Aorta (tissue), 5 donors: Measurements from ENCODE around the gene IGLL1. TPM values are rescaled to one million over a fixed set of nuclear protein-coding genes. Genes with fewer than 3 reads are reported as not detected.

ENCODE experiments used
- ATAC-seq: fragments of 200-7000 bp; cut with Tn5 transposase; one replicate; pipeline ENCODE4 v1.9.1; 2022; ENCODE audit warnings: moderate library complexity; ENCODE audit not compliant: low FRiP score
- DNase-seq, 2 donors: peaks; one replicate each; pipeline ENCODE4 v3.0.0-alpha.2; 2020
- H3K27ac ChIP-seq, 2 donors: one replicate each; pipeline ENCODE4 v1.5.1; 2013; ENCODE audit warnings: low read length in 2 of 2, mild to moderate bottlenecking in 2 of 2, moderate library complexity in 2 of 2, control low read depth in 1 of 2, inconsistent platforms in 1 of 2, low read depth in 1 of 2
- H3K27me3 ChIP-seq, 2 donors: one replicate each; pipeline ENCODE4 v1.6.1; 2013; ENCODE audit warnings: control low read depth in 1 of 2, low read length in 1 of 2, mild to moderate bottlenecking in 1 of 2, moderate library complexity in 1 of 2; ENCODE audit not compliant: insufficient read depth in 2 of 2, control insufficient read depth in 1 of 2
- H3K36me3 ChIP-seq, 2 donors: one replicate each; pipeline ENCODE4 v1.6.1; 2013; ENCODE audit warnings: control low read depth in 1 of 2, low read length in 1 of 2, mild to moderate bottlenecking in 1 of 2; ENCODE audit not compliant: insufficient read depth in 2 of 2, control insufficient read depth in 1 of 2
- H3K4me1 ChIP-seq, 2 donors: one replicate each; pipeline ENCODE4 v1.6.1; 2013; ENCODE audit warnings: low read length in 2 of 2, control low read depth in 1 of 2, mild to moderate bottlenecking in 1 of 2, moderate library complexity in 1 of 2; ENCODE audit not compliant: insufficient read depth in 2 of 2, control insufficient read depth in 1 of 2
- H3K4me3 ChIP-seq, 2 donors: one replicate each; pipeline ENCODE4 v1.5.1; 2013; ENCODE audit warnings: low read length in 2 of 2, control low read depth in 1 of 2, mild to moderate bottlenecking in 1 of 2
- H3K9me3 ChIP-seq: one replicate; pipeline ENCODE4 v1.6.1; 2013; ENCODE audit warnings: mild to moderate bottlenecking, low read length; ENCODE audit not compliant: control insufficient read depth
- WGBS, 2 donors: extraction: QIAGEN DNeasy Blood & Tissue Kit; methylation state at CpG; one replicate each; pipeline ENCODE4 v1.1.7; 2013; 5-methylcytosine and 5-hydroxymethylcytosine counted together
- intact Hi-C, 2 donors: fragments of 100-400 bp; cut with DNase I; formaldehyde crosslinking; loops; one replicate each; pipeline versions ENCODE4 v1.14.2 to v1.15.0; 2022
- polyA plus RNA-seq, 2 donors: library from polyadenylated mRNA; stranded (reverse); fragments of 200-250 nt; gene quantifications; one replicate each; pipeline ENCODE4 v1.2.3, GENCODE V29; 2013
- total RNA-seq, 2 donors: library from RNA; stranded (reverse); fragmentation: NEBNext Ultra II Directional; extraction: Animal tissue kit (Norgen Biotek cat#: 25700); gene quantifications; one replicate each; pipeline ENCODE4 v1.2.1, GENCODE V29; 2021
- donor health status: healthy with polysubstance abuse.
- donor health status: Bipolar disorder and iron deficiency.
- donor health status: DM: no; HTN: no; CAD: no.
- donor health status: DM: no; HTN: no; CAD: no.
- donor health status: DM: yes; HTN: yes; CAD: no.

The IGLL1 gene
- total and polyA plus RNA-seq, 4 donors = not detected

DNA sequence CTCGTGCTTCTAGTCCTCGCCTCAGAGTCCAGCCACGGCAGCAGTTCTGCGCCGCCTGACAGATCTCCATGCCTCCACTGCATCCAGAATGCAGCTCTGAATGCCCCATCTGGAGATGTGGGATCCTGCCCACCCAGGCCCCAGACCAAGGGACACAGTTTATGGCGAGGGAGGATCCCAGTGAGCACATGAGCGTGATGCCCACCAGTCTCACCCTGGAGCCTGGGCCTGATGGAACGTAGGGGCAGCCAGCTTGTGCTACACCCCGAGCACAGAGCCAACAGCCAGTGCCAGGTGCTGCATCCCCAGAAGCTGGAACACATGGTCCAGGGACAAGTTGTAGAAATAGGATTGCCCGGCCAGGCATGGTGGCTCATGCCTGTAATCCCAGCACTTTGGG lies 10.4 kb downstream of the IGLL1 start:
- Histone ChIP-seq H3K27me3 (no peaks in the 10 kb centered on the region), H3K4me1 (no peaks in the 10 kb centered on the region), H3K27ac (no peak overlapping the region), H3K9me3 (no peaks in the 10 kb centered on the region), H3K36me3 (no peaks in the 10 kb centered on the region), H3K4me3 (no peak overlapping the region)
- DNase-seq (peak; percentile 16 to 44), ATAC-seq (no peak)
- intact Hi-C loops = no loop called here
- WGBS, 2 donors = 93 to 94% methylated on average over 10 of the region's 10 CpGs

DNA sequence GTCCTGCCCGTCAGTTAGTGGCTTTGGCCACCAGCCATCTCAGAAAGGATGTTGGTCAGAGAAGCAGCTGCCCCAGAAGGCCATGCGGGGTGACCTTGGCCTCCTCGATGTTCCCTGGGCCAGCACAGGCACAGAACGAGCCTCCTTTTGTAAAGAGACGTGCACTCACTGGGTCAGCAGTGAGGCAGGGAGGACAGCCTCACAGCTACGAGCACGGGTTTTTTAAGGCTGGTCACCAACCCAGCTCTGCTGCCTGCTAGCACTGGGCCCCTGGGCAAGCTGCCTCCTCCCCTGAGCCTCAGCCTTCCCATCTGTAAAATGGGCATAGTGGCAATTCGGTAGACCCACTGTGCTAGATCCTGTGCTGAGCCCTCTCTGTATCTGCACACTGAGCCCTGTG lies 10.8 kb downstream of the IGLL1 start:
- intact Hi-C loops = no loop called here
- Histone ChIP-seq H3K27ac (no peak overlapping the region), H3K4me1 (no peaks in the 10 kb centered on the region), H3K4me3 (no peak overlapping the region), H3K9me3 (no peaks in the 10 kb centered on the region), H3K27me3 (no peaks in the 10 kb centered on the region), H3K36me3 (no peaks in the 10 kb centered on the region)
- ATAC-seq (no peak), DNase-seq (peak in 1 of 2 donors; percentile 32)
- 90% methylated on average over 8 of the region's 8 CpGs for WGBS, 2 donors

DNA sequence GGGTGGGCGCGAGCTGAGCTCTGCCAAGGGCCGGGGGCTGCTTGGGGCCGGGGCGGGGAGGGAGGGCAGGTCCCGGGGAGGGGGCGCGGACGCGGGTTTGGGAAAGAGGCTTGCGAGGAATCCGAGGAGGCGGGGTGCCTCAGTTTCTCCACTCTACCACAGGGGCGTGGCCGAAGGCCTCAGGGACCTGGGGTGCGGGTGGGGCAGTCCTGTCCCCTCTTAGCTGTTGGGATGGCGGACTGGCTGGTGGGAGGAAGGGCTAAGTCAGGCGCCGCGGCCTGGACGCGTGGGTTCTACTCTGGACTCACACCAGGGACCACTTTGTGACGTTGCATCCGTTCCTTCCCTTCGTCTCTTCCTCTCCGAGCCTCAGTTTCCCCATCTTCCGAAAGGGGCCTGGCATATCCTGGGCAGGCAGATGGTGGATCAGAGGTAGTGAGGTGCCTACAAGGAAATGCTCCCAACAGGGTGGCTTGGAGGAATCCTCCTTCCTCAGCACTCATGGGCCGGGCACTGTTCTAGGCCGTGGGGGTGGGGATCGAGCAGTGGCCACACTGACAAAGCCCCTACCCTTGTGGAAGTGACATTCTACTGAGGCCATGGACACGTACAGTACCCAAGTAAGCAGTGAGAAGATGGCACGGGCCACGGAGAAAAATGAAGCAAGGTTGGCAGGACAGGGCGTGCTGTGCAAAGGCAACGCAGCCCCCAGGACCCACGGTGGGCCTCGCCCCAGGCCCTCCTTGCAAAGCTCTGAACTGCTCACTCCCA lies 13.2 kb downstream of the IGLL1 start:
- no peaks in the 10 kb centered on the region for H3K4me1 ChIP-seq
- 62 to 68% methylated on average over 37 of the region's 37 CpGs for WGBS, 2 donors
- no peak for ATAC-seq

DNA sequence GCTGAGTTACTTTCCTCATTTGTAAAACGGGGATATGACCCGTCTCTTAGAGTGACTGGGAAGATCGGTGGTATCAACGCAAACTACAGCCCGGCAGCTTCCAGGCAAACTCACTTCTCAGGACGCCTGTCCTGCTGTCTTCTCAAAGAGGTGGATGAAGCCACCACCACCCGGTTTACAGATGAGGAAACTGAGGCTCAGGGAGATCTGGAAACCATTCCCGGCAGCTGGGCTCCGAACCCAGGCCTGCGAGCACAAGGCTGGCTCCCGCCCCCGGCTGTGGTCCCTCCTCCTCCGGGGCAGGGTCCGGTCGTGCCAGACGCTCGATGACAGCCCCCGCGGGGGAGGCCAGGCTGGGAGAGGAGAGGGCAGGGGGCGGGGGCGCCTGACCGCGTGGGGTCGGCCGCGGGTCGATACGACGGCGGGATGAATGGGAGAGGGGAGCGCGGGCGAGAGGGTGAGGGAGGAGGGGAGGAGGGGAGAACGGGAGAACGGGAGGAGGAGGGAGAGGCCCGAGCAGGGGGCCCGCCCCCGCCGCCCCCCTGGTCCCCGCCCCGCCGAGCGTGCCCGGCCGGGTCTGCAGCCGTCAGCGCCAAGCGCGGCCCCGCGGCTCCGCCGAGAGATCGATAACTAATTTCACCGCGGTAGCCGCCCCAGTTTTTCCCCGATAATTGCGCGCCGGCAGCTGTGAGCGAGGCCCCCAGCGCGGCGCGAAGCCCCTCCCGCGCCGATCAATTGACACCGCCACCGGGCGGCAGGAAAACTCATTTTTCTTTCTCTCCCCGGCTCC lies 14.0 kb downstream of the IGLL1 start:
- no peaks in the 10 kb centered on the region for H3K36me3 ChIP-seq
- 0 to 1% methylated on average over 28 to 73 of the region's 73 CpGs for WGBS, 2 donors
- intact Hi-C loops = no loop called here
- ATAC-seq (no peak), DNase-seq (peak; percentile 52 to 75)
- no peaks in the 10 kb centered on the region for H3K9me3 ChIP-seq
- no peak overlapping the region for H3K27ac ChIP-seq
- H3K4me1 ChIP-seq = no peaks in the 10 kb centered on the region
- H3K27me3 ChIP-seq = no peaks in the 10 kb centered on the region
- H3K4me3 ChIP-seq = peak overlapping the region; percentile 11 to 23

More for the DNA sequence above, 13.2 kb downstream of the IGLL1 start:
- Histone ChIP-seq H3K27me3 (no peaks in the 10 kb centered on the region), H3K4me3 (no peak overlapping the region), H3K36me3 (no peaks in the 10 kb centered on the region), H3K9me3 (no peaks in the 10 kb centered on the region), H3K27ac (no peak overlapping the region)
- intact Hi-C loops = no loop called here
- DNase-seq = peak; percentile 43 to 72

DNA sequence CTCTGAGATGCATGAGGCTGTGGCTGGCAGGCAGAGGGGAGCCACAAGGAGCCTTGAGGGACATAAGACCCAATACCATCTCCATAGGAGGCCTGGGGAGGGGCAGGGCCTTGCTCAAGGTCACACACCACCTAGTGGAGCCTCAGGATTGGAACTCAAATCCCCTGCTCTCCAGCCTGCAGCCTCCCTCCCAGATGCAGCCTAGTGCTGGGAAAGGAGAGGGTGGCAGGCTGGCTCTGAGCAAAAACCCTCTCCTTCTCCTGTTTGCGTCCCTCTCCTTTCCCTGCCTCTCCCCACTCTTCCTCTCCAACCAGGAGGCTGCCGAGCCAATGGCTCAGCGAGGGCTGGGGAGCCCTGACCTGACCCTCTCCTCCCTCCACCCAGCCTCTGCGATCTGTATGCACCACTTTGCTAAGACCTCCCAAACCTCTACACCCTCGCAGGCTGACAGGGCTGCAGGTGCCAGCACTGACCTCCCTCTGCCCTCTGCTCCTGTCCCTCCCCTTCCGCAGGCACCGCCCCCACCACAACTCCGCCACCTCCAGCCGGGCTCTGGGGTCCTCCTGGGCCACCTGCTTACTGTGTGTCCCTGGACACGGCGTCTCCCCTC lies 14.7 kb downstream of the IGLL1 start:
- DNase-seq (peak; percentile 24 to 62), ATAC-seq (peak; percentile 37)
- Histone ChIP-seq H3K4me3 (no peak overlapping the region), H3K9me3 (no peaks in the 10 kb centered on the region), H3K27ac (no peak overlapping the region), H3K27me3 (no peaks in the 10 kb centered on the region), H3K36me3 (no peaks in the 10 kb centered on the region), H3K4me1 (no peaks in the 10 kb centered on the region)
- 2 to 6% methylated on average over 11 of the region's 11 CpGs for WGBS, 2 donors
- intact Hi-C loops = no loop called here

DNA sequence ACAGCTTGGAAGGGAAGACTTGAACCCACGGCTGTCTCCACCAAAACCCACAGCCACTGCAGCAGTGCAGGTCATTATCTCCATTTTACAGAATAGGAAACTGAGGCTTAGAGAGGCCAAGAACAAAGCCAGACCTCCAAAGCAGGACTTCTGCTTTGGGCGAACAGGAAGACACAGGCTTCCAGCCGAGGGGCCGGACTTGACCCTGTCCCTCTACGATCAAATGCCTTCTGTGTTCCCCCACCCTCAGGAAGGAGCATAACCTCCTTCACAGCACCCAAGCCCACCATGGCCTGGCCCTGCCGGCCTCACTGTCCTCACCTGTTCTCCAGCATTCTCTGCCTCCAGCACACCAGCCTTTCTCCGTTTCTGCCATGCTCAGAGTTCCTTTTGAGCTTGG lies 15.8 kb downstream of the IGLL1 start:
- ATAC-seq (no peak), DNase-seq (peak; percentile 29 to 38)
- intact Hi-C loops = no loop called here
- H3K4me1 ChIP-seq = no peaks in the 10 kb centered on the region
- H3K4me3 ChIP-seq = no peak overlapping the region
- no peaks in the 10 kb centered on the region for H3K36me3 ChIP-seq
- H3K27ac ChIP-seq = no peak overlapping the region
- H3K27me3 ChIP-seq = no peaks in the 10 kb centered on the region
- 88 to 92% methylated on average over 7 of the region's 7 CpGs for WGBS, 2 donors
- no peaks in the 10 kb centered on the region for H3K9me3 ChIP-seq

DNA sequence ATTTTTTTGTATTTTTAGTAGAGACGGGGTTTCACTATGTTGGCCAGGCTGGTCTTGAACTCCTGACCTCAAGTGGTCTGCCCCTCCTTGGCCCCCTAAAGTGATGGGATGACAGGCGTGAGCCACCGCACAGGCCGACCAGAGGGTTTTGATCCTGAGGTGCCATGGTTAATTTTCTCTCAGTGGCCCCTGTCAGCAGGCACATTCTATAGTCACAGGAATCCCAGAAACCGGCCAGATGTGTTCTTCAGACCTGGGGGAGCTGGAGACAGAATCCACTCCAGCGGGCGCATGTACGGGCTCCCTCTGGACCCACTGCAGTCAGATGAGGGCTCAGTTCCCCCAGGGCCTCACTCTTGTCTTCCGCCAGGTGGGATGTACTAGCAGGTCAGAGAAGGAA lies 17.0 kb downstream of the IGLL1 start:
- H3K27me3 ChIP-seq = no peaks in the 10 kb centered on the region
- 89 to 94% methylated on average over 9 of the region's 9 CpGs for WGBS, 2 donors
- H3K36me3 ChIP-seq = no peaks in the 10 kb centered on the region
- H3K4me3 ChIP-seq = no peak overlapping the region
- ATAC-seq = no peak
- no peaks in the 10 kb centered on the region for H3K9me3 ChIP-seq
- no peaks in the 10 kb centered on the region for H3K4me1 ChIP-seq
- H3K27ac ChIP-seq = no peak overlapping the region
- intact Hi-C loops = no loop called here
- peak; percentile 12 to 37 for DNase-seq

DNA sequence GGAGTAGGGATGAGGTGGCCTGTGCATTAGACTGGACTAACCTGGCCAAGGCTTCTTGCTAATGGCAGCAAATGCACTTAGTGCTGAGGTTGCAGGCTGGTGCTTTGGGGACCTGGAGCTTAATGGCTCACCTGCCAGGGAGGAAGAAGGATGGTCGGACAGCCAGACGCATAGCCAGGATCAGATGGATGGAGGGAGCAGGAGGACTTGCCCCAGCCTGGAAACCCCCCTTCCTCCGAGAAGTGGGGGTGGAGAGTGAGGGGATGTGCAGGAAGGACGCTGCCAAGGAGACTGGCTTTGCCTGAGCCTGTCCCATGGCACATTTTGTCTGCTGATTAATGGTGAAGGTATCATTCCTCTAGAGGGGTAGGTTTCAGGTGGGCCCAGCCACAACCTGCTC lies 17.9 kb downstream of the IGLL1 start:
- no peak overlapping the region for H3K4me3 ChIP-seq
- DNase-seq (peak; percentile 17 to 22), ATAC-seq (no peak)
- no peaks in the 10 kb centered on the region for H3K27me3 ChIP-seq
- no peaks in the 10 kb centered on the region for H3K36me3 ChIP-seq
- intact Hi-C loops = no loop called here
- H3K4me1 ChIP-seq = no peaks in the 10 kb centered on the region
- no peaks in the 10 kb centered on the region for H3K9me3 ChIP-seq
- WGBS, 2 donors = 86 to 92% methylated on average over 4 of the region's 4 CpGs
- H3K27ac ChIP-seq = no peak overlapping the region
